ENCODE results near the gene PTPRD.

DNA sequence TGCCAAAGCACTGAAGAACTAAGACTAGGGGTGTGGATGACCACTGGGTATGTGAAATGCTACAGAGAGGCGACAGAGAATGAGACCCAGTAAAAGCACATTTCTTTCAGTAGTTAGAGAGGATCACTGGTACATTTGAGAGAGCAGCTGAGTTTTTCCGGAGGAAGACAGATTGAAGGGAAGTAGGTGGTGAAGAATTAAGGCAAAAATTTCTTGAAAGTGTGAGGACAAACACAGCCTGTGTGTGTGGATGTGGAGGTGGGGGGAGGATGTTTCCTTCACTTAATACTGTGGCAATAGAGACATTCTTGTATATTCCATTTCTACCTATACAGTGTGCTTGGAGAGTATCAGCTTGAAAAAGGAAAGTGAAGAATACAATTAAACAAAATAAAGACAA, 1942.1 kb downstream of the PTPRD start:
- TF ChIP-seq CTCF (IDR thresholded peaks at IDR 0.05; ENCODE audit: insufficient read depth, low read length, poor library complexity, severe bottlenecking) (no peak), EZH2phosphoT487 (conservative IDR thresholded peaks at IDR 0.05; ENCODE audit: low read length) (no peak)
